HEK293T (cell line): Measurements from ENCODE around the gene GASK1B.

Source experiments
- CTCF ChIA-PET: fragments of 350-600 bp; formaldehyde crosslinking; extraction: SDS; loops from one replicate; lab custom pipeline; 2021; ENCODE audit warnings: antibody characterized with exemption, inconsistent platforms; lab: Yijun Ruan, JAX
- POLR2A ChIA-PET: fragments of 350-600 bp; formaldehyde crosslinking; extraction: SDS; loops from one replicate; lab custom pipeline; 2020; ENCODE audit warnings: antibody characterized with exemption, inconsistent platforms; lab: Yijun Ruan, JAX
- DNase-seq: peaks from one replicate; pipeline ENCODE4 v3.0.0; 2012; ENCODE audit warnings: mixed read lengths; ENCODE audit errors: extremely low spot score
- ARNT ChIP-seq: fragments of 450-650 bp; IDR thresholded peaks from 2 replicates; pipeline ENCODE4 v1.6.1; 2017; ENCODE audit warnings: mild to moderate bottlenecking
- BHLHE40 ChIP-seq: fragments of 450-650 bp; IDR thresholded peaks from 2 replicates; pipeline ENCODE4 v1.6.1; 2016; ENCODE audit warnings: mild to moderate bottlenecking, moderate library complexity, borderline replicate concordance
- CTBP1 ChIP-seq: fragments of 450-650 bp; IDR thresholded peaks from 2 replicates; pipeline ENCODE4 v1.6.1; 2016; ENCODE audit warnings: borderline replicate concordance
- ELF4 ChIP-seq: fragments of 450-650 bp; IDR thresholded peaks from 2 replicates; pipeline ENCODE4 v1.6.1; 2017; ENCODE audit warnings: antibody characterized with exemption
- FOXA1 ChIP-seq: fragments of 450-650 bp; IDR thresholded peaks from 2 replicates; pipeline ENCODE4 v1.6.1; 2016; ENCODE audit warnings: mild to moderate bottlenecking
- FOXK2 ChIP-seq: fragments of 450-650 bp; IDR thresholded peaks from 2 replicates; pipeline ENCODE4 v1.6.1; 2016; ENCODE audit warnings: mild to moderate bottlenecking
- FOXM1 ChIP-seq: fragments of 450-650 bp; IDR thresholded peaks from 2 replicates; pipeline ENCODE4 v1.6.1; 2017; ENCODE audit warnings: mild to moderate bottlenecking, borderline replicate concordance
- HDGF ChIP-seq: fragments of 450-650 bp; IDR thresholded peaks from 2 replicates; pipeline ENCODE4 v1.6.1; 2017; ENCODE audit warnings: antibody characterized with exemption, borderline replicate concordance
- L3MBTL2 ChIP-seq: fragments of 450-650 bp; conservative IDR thresholded peaks from 2 replicates; pipeline ENCODE4 v1.6.1; 2016; ENCODE audit warnings: mild to moderate bottlenecking
- LEF1 ChIP-seq: fragments of 450-650 bp; IDR thresholded peaks from 2 replicates; pipeline ENCODE4 v1.6.1; 2017; ENCODE audit warnings: mild to moderate bottlenecking, borderline replicate concordance
- NFRKB ChIP-seq: fragments of 450-650 bp; IDR thresholded peaks from 2 replicates; pipeline ENCODE4 v1.6.1; 2016; ENCODE audit warnings: mild to moderate bottlenecking, moderate library complexity
- SP1 ChIP-seq: fragments of 450-650 bp; IDR thresholded peaks from 2 replicates; pipeline ENCODE4 v1.6.1; 2017
- SUZ12 ChIP-seq: fragments of 450-650 bp; IDR thresholded peaks from 2 replicates; pipeline ENCODE4 v1.6.1; 2016; ENCODE audit warnings: mild to moderate bottlenecking
- TARDBP ChIP-seq: fragments of 450-650 bp; IDR thresholded peaks from 2 replicates; pipeline ENCODE4 v1.6.1; 2016
- ZNF384 ChIP-seq: fragments of 450-650 bp; IDR thresholded peaks from 2 replicates; pipeline ENCODE4 v1.6.1; 2016
- TF ChIP-seq, protein P1 (sequence below): fragments of 450-650 bp; IDR thresholded peaks from 2 replicates; pipeline ENCODE4 v1.6.1; 2016

GASK1B gene

DNA sequence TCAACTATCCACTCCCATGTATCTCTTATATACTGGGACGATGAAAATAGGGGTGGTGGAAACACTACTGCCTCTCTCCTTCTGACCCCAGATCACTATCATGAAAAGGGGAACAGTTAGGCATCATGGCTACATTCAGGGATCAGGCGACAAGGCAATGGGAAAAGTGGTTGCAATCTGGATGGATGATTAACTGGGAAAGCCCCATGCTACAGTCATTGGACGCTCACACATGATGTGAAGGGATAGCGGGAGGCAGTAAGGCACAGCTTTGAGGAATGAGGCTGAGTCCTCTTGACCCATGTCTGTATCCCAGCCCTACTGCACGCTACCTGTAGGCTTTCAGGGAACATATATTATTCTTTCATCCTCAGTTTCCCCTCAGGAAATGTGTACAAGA lies 10.2 kb downstream of the GASK1B start:
- POLR2A ChIA-PET, result no interaction called here
- no peak for DNase-seq
- CTCF ChIA-PET, result interaction anchor here (0.5 to 2.2 kb wide), 3 partner anchors 9 to 38 kb away, joined by 3 to 6 read pairs (median 5); no protein-coding TSS in a partner anchor
- no peak for TF ChIP-seq FOXA1
- TF ChIP-seq L3MBTL2, result no peak
- TF ChIP-seq, protein P1, sequence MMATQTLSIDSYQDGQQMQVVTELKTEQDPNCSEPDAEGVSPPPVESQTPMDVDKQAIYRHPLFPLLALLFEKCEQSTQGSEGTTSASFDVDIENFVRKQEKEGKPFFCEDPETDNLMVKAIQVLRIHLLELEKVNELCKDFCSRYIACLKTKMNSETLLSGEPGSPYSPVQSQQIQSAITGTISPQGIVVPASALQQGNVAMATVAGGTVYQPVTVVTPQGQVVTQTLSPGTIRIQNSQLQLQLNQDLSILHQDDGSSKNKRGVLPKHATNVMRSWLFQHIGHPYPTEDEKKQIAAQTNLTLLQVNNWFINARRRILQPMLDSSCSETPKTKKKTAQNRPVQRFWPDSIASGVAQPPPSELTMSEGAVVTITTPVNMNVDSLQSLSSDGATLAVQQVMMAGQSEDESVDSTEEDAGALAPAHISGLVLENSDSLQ, result no peak
- no peak for TF ChIP-seq CTBP1
- no peak for TF ChIP-seq SP1
- no peak for TF ChIP-seq SUZ12
- no peak for TF ChIP-seq ARNT
- TF ChIP-seq FOXK2, result no peak
- no peak for TF ChIP-seq TARDBP
- TF ChIP-seq ZNF384, result no peak
- TF ChIP-seq FOXM1, result no peak
- no peak for TF ChIP-seq NFRKB
- no peak for TF ChIP-seq HDGF
- TF ChIP-seq ELF4, result no peak
- no peak for TF ChIP-seq LEF1
- TF ChIP-seq BHLHE40, result no peak

DNA sequence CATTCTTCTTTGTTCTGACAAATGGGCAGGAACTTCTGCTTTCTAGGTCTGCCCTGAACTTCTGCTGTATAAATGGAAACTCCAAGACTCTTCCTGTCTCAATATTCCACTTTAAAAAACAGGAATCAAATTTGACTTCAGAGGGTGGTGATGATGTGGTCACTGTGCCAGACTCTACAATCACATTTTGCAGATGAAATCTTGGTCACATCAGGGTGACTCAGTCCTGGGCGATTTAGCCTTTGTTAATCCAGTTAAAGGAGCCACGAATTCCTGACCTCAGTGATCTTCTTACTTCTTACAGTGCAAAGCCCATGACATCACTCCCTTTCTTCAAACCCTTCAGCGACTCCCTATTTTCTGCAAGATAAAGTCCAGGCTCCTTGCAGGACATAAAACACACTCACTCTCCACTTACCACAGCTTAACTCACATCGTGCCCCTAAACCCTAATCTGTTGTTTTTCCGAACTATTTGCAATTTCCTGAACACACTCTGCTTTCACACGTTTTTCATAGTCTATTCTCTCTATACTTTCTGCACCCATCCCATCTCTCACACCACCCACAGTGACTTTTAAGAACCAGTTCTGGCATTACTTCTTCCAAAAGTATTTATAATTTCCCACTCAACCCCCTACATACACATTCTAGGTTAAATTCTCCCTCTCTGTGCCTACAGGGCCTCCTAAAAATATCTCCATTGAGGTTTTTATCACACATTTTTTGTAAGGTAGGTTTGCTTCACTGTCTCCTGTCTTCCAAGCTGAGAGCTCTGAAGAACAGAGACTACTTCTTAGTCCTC lies 11.1 kb downstream of the GASK1B start:
- ChIA-PET POLR2A (no interaction called here), CTCF (interaction anchor here (2.2 kb wide), 1 partner anchor 10 kb away, joined by 6 read pairs; no protein-coding TSS in a partner anchor)
- no peak for TF ChIP-seq L3MBTL2
- no peak for TF ChIP-seq SP1
- no peak for TF ChIP-seq SUZ12
- no peak for TF ChIP-seq BHLHE40
- no peak for TF ChIP-seq ELF4
- no peak for TF ChIP-seq LEF1
- no peak for TF ChIP-seq FOXK2
- no peak for TF ChIP-seq CTBP1
- TF ChIP-seq ZNF384, result no peak
- TF ChIP-seq FOXA1, result no peak
- TF ChIP-seq ARNT, result no peak
- no peak for TF ChIP-seq TARDBP
- no peak for TF ChIP-seq NFRKB
- no peak for TF ChIP-seq HDGF
- no peak for TF ChIP-seq FOXM1
- TF ChIP-seq, protein P1, result no peak
- DNase-seq, result no peak

DNA sequence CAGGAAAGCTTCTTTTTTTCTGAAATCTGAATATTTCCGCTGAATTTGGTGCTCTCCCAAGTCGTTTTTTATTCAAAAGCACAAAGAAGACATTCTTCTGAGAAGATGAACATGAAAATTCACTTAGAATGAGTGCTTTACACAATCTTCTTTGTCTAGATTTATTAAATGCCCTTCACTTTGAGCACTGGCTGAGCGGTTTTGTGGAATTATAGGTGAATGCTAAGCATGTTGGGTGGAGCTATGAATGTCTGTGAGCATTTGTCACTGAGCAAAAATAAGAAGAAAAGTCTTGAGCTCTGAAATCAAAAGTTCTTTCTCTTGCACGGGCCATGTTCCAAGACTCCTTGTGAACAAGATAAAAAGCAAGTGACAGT lies 13.1 kb downstream of the GASK1B start:
- POLR2A ChIA-PET, result no interaction called here

DNA sequence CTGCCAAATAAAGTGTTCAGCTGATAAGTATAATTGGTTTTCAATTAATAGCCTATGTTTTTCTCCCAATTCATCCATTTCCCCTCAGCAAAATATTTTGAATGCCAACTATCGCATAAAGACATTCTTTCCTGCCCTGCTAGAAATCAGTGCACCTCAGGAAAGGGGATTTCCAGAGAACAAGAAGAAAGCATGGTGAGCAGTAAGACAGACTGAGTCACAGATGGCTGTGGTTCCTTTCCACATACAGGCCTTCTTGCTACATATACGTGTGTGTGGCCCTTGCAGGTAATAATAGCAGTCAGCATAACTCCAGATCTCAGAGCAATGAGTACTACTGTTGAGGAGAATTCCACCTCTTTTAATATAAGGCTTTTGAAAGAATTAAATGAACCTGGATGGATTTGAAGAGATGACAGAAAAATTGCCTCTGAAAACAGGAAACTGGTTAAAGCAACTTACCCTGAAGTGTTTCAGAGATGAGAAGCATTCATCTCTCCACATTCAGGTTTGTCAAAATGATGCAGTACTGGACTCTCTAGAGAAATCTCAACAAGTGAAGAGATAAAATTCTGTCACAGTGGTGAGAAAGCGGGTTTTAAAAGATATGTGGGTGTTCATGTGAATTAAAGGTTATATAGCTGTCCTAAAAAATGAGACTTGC lies 13.6 kb downstream of the GASK1B start:
- no peak for DNase-seq
- ChIA-PET POLR2A (no interaction called here), CTCF (no interaction called here)
- no peak for TF ChIP-seq TARDBP
- TF ChIP-seq ZNF384, result no peak
- no peak for TF ChIP-seq FOXM1
- TF ChIP-seq LEF1, result no peak
- no peak for TF ChIP-seq NFRKB
- no peak for TF ChIP-seq SUZ12
- no peak for TF ChIP-seq ARNT
- TF ChIP-seq HDGF, result no peak
- TF ChIP-seq, protein P1, result no peak
- TF ChIP-seq BHLHE40, result no peak
- no peak for TF ChIP-seq FOXK2

More for the DNA sequence above, 13.1 kb downstream of the GASK1B start:
- no peak for TF ChIP-seq NFRKB
- no peak for TF ChIP-seq CTBP1
- TF ChIP-seq LEF1, result no peak
- TF ChIP-seq FOXM1, result no peak
- TF ChIP-seq FOXK2, result no peak
- TF ChIP-seq HDGF, result no peak
- TF ChIP-seq TARDBP, result no peak
- TF ChIP-seq BHLHE40, result no peak
- no peak for TF ChIP-seq ELF4
- no peak for TF ChIP-seq ARNT
- no peak for TF ChIP-seq SUZ12
- TF ChIP-seq SP1, result no peak
- TF ChIP-seq FOXA1, result no peak
- TF ChIP-seq L3MBTL2, result no peak
- no peak for TF ChIP-seq ZNF384
- TF ChIP-seq, protein P1, result no peak
- CTCF ChIA-PET, result no interaction called here
- no peak for DNase-seq

DNA sequence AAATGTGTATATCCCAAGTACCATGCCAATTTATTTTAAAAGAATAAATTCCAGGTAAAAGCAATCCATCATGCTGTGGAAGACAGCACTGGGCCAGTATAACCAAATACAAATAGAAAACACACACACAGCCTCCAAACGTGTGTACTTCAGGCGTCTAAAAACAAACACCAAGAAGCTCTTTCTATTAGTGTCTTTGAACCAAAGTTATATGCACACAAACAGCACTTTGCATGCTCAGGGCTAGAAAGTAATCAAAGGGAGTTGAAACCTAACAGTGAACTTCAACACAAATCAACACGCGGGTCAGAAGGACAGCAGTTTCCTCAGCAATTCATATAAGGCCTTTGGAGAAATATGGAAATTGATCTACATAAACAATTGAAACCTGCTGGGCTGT lies 15.4 kb downstream of the GASK1B start:
- TF ChIP-seq SP1 (no peak), FOXA1 (no peak), CTBP1 (no peak), TARDBP (no peak)
- ChIA-PET CTCF (interaction anchor here (0.8 kb wide), 1 partner anchor 1607 kb away, joined by 3 read pairs; no protein-coding TSS in a partner anchor), POLR2A (no interaction called here)
- DNase-seq, result no peak
